Activated CD8-positive, alpha-beta memory T cell treated with anti-CD3 and anti-CD28 coated beads for 24 hours (primary cell): ENCODE measurements around the gene HSPBP1.
A peak's percentile ranks its signal among the peaks of the same experiment; 100 is the strongest.

ENCODE experiments used
- DNase-seq: peaks from one replicate; pipeline ENCODE4 v3.0.0-alpha.2; 2020

HSPBP1 gene

GRCh38 chr19:55304980-55305379 is 25.1 kb upstream of the HSPBP1 start:
- DNase-seq: no peak

- DNase-seq: no peak
Observed at GRCh38 chr19:55304279-55304978, 24.5 kb upstream of the HSPBP1 start.

GRCh38 chr19:55303477-55303876 is 23.6 kb upstream of the HSPBP1 start:
- DNase-seq: no peak

- DNase-seq: no peak
Observed at GRCh38 chr19:55302318-55302703, 22.4 kb upstream of the HSPBP1 start.

- DNase-seq: peak; percentile 100
Observed at GRCh38 chr19:55301459-55302317, 21.8 kb upstream of the HSPBP1 start.

GRCh38 chr19:55300886-55301458 is 21.1 kb upstream of the HSPBP1 start:
- no peak for DNase-seq

GRCh38 chr19:55299991-55300390 is 20.1 kb upstream of the HSPBP1 start:
- DNase-seq: no peak

- DNase-seq: no peak
Observed at GRCh38 chr19:55297267-55297666, 17.4 kb upstream of the HSPBP1 start.

- DNase-seq: no peak
Observed at GRCh38 chr19:55289117-55289796, 9.3 kb upstream of the HSPBP1 start.

- DNase-seq: no peak
Observed at GRCh38 chr19:55287361-55288079, 7.6 kb upstream of the HSPBP1 start.

- no peak for DNase-seq
Observed at GRCh38 chr19:55285229-55285890, 5.5 kb upstream of the HSPBP1 start.

GRCh38 chr19:55284405-55285058 is 4.6 kb upstream of the HSPBP1 start:
- no peak for DNase-seq

GRCh38 chr19:55283548-55284377 is 3.9 kb upstream of the HSPBP1 start, which contains the start of gene BRSK1:
Gene BRSK1, plus strand, starts transcription at chr19:55283997. Its CDS starts 446 bp downstream, at chr19:55284443.
- DNase-seq: peak; percentile 71

- DNase-seq: no peak
Observed at GRCh38 chr19:55279340-55279739, 570 bp downstream of the HSPBP1 start.

- DNase-seq: no peak
Observed at GRCh38 chr19:55278391-55279135, 1.3 kb downstream of the HSPBP1 start.

- no peak for DNase-seq
Observed at GRCh38 chr19:55277494-55277893, 2.4 kb downstream of the HSPBP1 start.

GRCh38 chr19:55276720-55277430 is 3.0 kb downstream of the HSPBP1 start:
- DNase-seq: no peak

- DNase-seq: no peak
Observed at GRCh38 chr19:55275851-55276719, 3.8 kb downstream of the HSPBP1 start.
